ENCODE measurements around the gene FHIT. TPM values are rescaled to one million over a fixed set of nuclear protein-coding genes. Genes with fewer than 3 reads are reported as not detected.

The FHIT gene
- total and polyA plus RNA-seq, 4 donors = 2.1 to 14.7 (median 6.6) TPM

- 94% methylated on average over 3 of the region's 3 CpGs for WGBS
- no peak overlapping the region for H3K9ac ChIP-seq (ENCODE audit: low read depth in 1 of 2, low read length in 2 of 2)
- no peak for DNase-seq (ENCODE audit: low spot score)
- H3K9me3 ChIP-seq (ENCODE audit: control insufficient read depth in 4 of 4, low read length in 3 of 4) = no peaks in the 10 kb centered on the region
- no peak overlapping the region for H3K4me3 ChIP-seq (ENCODE audit: low read depth in 1 of 3, low read length in 3 of 3)
- no peaks in the 10 kb centered on the region for H3K36me3 ChIP-seq (ENCODE audit: control insufficient read depth in 4 of 4, insufficient read depth in 3 of 4, low read depth in 1 of 4, low read length in 3 of 4)
- no peak overlapping the region for H3K27ac ChIP-seq (ENCODE audit: low read depth in 1 of 2, low read length in 2 of 2)
- no peaks in the 10 kb centered on the region for H3K27me3 ChIP-seq (ENCODE audit: control insufficient read depth in 4 of 4, insufficient read depth in 4 of 4, low read length in 3 of 4)
- no peaks in the 10 kb centered on the region for H3K4me1 ChIP-seq (ENCODE audit: control insufficient read depth in 4 of 4, insufficient read depth in 4 of 4, low read length in 3 of 4)
- TF ChIP-seq YY1 (IDR thresholded peaks at IDR 0.05) (no peak), SP1 (IDR thresholded peaks at IDR 0.05) (no peak), MAX (IDR thresholded peaks at IDR 0.05) (no peak), EGR1 (IDR thresholded peaks at IDR 0.05; ENCODE audit: low read depth in 2 of 2) (no peak), REST (IDR thresholded peaks at IDR 0.05) (no peak), FOXA1 (IDR thresholded peaks at IDR 0.05) (no peak), TAF1 (conservative IDR thresholded peaks at IDR 0.05) (no peak), FOXA2 (IDR thresholded peaks at IDR 0.05) (no peak)
Measured at GRCh38 chr3:60553144-60553543, 698.1 kb downstream of the FHIT start.

GRCh38 chr3:60552581-60552980, 698.7 kb downstream of the FHIT start:
- no peaks in the 10 kb centered on the region for H3K4me1 ChIP-seq (ENCODE audit: control insufficient read depth in 4 of 4, insufficient read depth in 4 of 4, low read length in 3 of 4)
- no peaks in the 10 kb centered on the region for H3K36me3 ChIP-seq (ENCODE audit: control insufficient read depth in 4 of 4, insufficient read depth in 3 of 4, low read depth in 1 of 4, low read length in 3 of 4)
- TF ChIP-seq YY1 (IDR thresholded peaks at IDR 0.05) (no peak), FOXA1 (IDR thresholded peaks at IDR 0.05) (no peak)
- 92% methylated on average over 2 of the region's 2 CpGs for WGBS
- no peak for DNase-seq (ENCODE audit: low spot score)
- H3K9me3 ChIP-seq (ENCODE audit: control insufficient read depth in 4 of 4, low read length in 3 of 4) = no peaks in the 10 kb centered on the region
- no peaks in the 10 kb centered on the region for H3K27me3 ChIP-seq (ENCODE audit: control insufficient read depth in 4 of 4, insufficient read depth in 4 of 4, low read length in 3 of 4)
- H3K9ac ChIP-seq (ENCODE audit: low read depth in 1 of 2, low read length in 2 of 2) = no peak overlapping the region
- no peak overlapping the region for H3K4me3 ChIP-seq (ENCODE audit: low read depth in 1 of 3, low read length in 3 of 3)
- H3K27ac ChIP-seq (ENCODE audit: low read depth in 1 of 2, low read length in 2 of 2) = no peak overlapping the region

GRCh38 chr3:60551455-60552209, 699.6 kb downstream of the FHIT start:
- H3K9ac ChIP-seq (ENCODE audit: low read depth in 1 of 2, low read length in 2 of 2) = no peak overlapping the region
- H3K4me1 ChIP-seq (ENCODE audit: control insufficient read depth in 4 of 4, insufficient read depth in 4 of 4, low read length in 3 of 4) = no peaks in the 10 kb centered on the region
- DNase-seq (ENCODE audit: low spot score) = no peak
- H3K27ac ChIP-seq (ENCODE audit: low read depth in 1 of 2, low read length in 2 of 2) = no peak overlapping the region
- H3K9me3 ChIP-seq (ENCODE audit: control insufficient read depth in 4 of 4, low read length in 3 of 4) = no peaks in the 10 kb centered on the region
- 94% methylated on average over 2 of the region's 5 CpGs for WGBS
- H3K4me3 ChIP-seq (ENCODE audit: low read depth in 1 of 3, low read length in 3 of 3) = no peak overlapping the region
- H3K27me3 ChIP-seq (ENCODE audit: control insufficient read depth in 4 of 4, insufficient read depth in 4 of 4, low read length in 3 of 4) = no peaks in the 10 kb centered on the region
- no peaks in the 10 kb centered on the region for H3K36me3 ChIP-seq (ENCODE audit: control insufficient read depth in 4 of 4, insufficient read depth in 3 of 4, low read depth in 1 of 4, low read length in 3 of 4)
- TF ChIP-seq YY1 (IDR thresholded peaks at IDR 0.05) = no peak

GRCh38 chr3:60549863-60550262, 701.4 kb downstream of the FHIT start:
- TF ChIP-seq HNF4A (conservative IDR thresholded peaks at IDR 0.05) (no peak), FOXA1 (IDR thresholded peaks at IDR 0.05) (no peak), JUND (IDR thresholded peaks at IDR 0.05) (no peak), HNF4G (IDR thresholded peaks at IDR 0.05) (no peak), FOXA2 (IDR thresholded peaks at IDR 0.05) (no peak), MAX (IDR thresholded peaks at IDR 0.05) (no peak)
- Histone ChIP-seq H3K9ac (ENCODE audit: low read depth in 1 of 2, low read length in 2 of 2) (no peak overlapping the region), H3K4me3 (ENCODE audit: low read depth in 1 of 3, low read length in 3 of 3) (no peak overlapping the region), H3K4me1 (ENCODE audit: control insufficient read depth in 4 of 4, insufficient read depth in 4 of 4, low read length in 3 of 4) (no peaks in the 10 kb centered on the region), H3K36me3 (ENCODE audit: control insufficient read depth in 4 of 4, insufficient read depth in 3 of 4, low read depth in 1 of 4, low read length in 3 of 4) (no peaks in the 10 kb centered on the region), H3K9me3 (ENCODE audit: control insufficient read depth in 4 of 4, low read length in 3 of 4) (no peaks in the 10 kb centered on the region), H3K27me3 (ENCODE audit: control insufficient read depth in 4 of 4, insufficient read depth in 4 of 4, low read length in 3 of 4) (no peaks in the 10 kb centered on the region), H3K27ac (ENCODE audit: low read depth in 1 of 2, low read length in 2 of 2) (no peak overlapping the region)
- no peak for DNase-seq (ENCODE audit: low spot score)
- WGBS = 88% methylated on average over 2 of the region's 2 CpGs

Measured in liver (tissue), 9 donors.